ENCODE measurements around the gene SLC2A13. TPM values are rescaled to one million over a fixed set of nuclear protein-coding genes. Genes with fewer than 3 reads are reported as not detected.

Gene SLC2A13
- total and polyA plus RNA-seq, 10 of the 15 experiments (the other 5 are each of a cell fraction or from before 2014, with no cell fraction given): 0.05 to 3.7 (median 0.25) TPM

DNA sequence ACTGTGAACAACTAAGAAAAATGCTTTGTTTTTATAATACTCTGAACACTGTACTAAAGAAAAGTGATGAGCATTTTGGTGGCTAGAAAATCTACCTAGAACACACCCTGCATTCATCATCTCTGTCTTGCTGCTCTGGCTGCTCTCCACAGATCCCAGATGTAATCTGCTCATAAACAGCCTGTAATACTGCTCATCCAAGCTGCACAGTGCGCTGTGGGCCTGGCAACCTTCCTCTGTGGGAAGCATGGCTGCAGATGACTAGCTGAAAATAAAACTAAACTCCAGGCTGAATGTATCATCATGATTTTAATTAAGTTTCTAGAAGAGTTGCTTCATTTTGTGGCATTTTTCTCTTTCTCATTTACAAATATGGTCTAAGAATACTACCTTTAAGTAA lies 200.7 kb downstream of the SLC2A13 start:
- FAIRE-seq: no peak
- intact Hi-C loops (cut with micrococcal nuclease; ENCODE audit: unreplicated experiment): no loop called here
- no TSS peak for BruUV-seq (replicated peaks)
- Histone ChIP-seq H3K27me3 (replicated peaks in 1 of 2; ENCODE audit: control insufficient read depth in 2 of 2, insufficient read depth in 2 of 2, low read length in 1 of 2) (no peaks in the 10 kb centered on the region), H3K4me3 (no peak overlapping the region), H3K9ac (ENCODE audit: control insufficient read depth, insufficient read depth, low read length) (no peak overlapping the region), H3K79me2 (ENCODE audit: control insufficient read depth, insufficient read depth, low read length) (no peaks in the 10 kb centered on the region), H3K4me1 (ENCODE audit: control insufficient read depth, insufficient read depth, low read length) (no peaks in the 10 kb centered on the region), H3K27ac (ENCODE audit: control insufficient read depth, insufficient read depth) (no peak overlapping the region), H2AFZ (ENCODE audit: control insufficient read depth, low read depth, low read length) (no peak overlapping the region), H3K9me3 (replicated peaks; ENCODE audit: control insufficient read depth, insufficient read depth, low read length) (no peaks in the 10 kb centered on the region), H3K36me3 (ENCODE audit: control insufficient read depth in 2 of 2, insufficient read depth in 2 of 2, low read length in 1 of 2) (no peaks in the 10 kb centered on the region), H4K20me1 (ENCODE audit: control insufficient read depth, insufficient read depth) (no peaks in the 10 kb centered on the region), H3K4me2 (ENCODE audit: control insufficient read depth, insufficient read depth) (no peak overlapping the region)
- no peak for ATAC-seq
- DNase-seq (ENCODE audit: low read depth, low spot score): no peak
- 88% methylated on average over 1 of the region's 1 CpG for WGBS (ENCODE audit: insufficient coverage, insufficient replicate concordance, low lambda C conversion rate, missing lambda C conversion rate)
- in situ Hi-C loops (cut with MboI): no loop called here
- ChIA-PET SMC1A (ENCODE audit: uncharacterized antibody, unreplicated experiment) (interaction anchor here (0.6 to 1.2 kb wide), 2 partner anchors 80 to 153 kb away, joined by 3 to 4 read pairs; no protein-coding TSS in a partner anchor), CTCF (interaction anchor here (0.6 kb wide), 1 partner anchor 41 kb away, joined by 3 read pairs; no protein-coding TSS in a partner anchor), RAD21 (ENCODE audit: unreplicated experiment) (no interaction called here), POLR2A (no interaction called here)
- no peak for TF ChIP-seq ZNF217 (IDR thresholded peaks at IDR 0.05)
- TF ChIP-seq, protein P1, sequence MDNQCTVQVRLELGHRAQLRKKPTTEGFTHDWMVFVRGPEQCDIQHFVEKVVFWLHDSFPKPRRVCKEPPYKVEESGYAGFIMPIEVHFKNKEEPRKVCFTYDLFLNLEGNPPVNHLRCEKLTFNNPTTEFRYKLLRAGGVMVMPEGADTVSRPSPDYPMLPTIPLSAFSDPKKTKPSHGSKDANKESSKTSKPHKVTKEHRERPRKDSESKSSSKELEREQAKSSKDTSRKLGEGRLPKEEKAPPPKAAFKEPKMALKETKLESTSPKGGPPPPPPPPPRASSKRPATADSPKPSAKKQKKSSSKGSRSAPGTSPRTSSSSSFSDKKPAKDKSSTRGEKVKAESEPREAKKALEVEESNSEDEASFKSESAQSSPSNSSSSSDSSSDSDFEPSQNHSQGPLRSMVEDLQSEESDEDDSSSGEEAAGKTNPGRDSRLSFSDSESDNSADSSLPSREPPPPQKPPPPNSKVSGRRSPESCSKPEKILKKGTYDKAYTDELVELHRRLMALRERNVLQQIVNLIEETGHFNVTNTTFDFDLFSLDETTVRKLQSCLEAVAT (IDR thresholded peaks at IDR 0.05): no peak
- TF ChIP-seq, protein P2, sequence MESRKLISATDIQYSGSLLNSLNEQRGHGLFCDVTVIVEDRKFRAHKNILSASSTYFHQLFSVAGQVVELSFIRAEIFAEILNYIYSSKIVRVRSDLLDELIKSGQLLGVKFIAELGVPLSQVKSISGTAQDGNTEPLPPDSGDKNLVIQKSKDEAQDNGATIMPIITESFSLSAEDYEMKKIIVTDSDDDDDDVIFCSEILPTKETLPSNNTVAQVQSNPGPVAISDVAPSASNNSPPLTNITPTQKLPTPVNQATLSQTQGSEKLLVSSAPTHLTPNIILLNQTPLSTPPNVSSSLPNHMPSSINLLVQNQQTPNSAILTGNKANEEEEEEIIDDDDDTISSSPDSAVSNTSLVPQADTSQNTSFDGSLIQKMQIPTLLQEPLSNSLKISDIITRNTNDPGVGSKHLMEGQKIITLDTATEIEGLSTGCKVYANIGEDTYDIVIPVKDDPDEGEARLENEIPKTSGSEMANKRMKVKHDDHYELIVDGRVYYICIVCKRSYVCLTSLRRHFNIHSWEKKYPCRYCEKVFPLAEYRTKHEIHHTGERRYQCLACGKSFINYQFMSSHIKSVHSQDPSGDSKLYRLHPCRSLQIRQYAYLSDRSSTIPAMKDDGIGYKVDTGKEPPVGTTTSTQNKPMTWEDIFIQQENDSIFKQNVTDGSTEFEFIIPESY (IDR thresholded peaks at IDR 0.05): no peak
- TF ChIP-seq, protein P3, sequence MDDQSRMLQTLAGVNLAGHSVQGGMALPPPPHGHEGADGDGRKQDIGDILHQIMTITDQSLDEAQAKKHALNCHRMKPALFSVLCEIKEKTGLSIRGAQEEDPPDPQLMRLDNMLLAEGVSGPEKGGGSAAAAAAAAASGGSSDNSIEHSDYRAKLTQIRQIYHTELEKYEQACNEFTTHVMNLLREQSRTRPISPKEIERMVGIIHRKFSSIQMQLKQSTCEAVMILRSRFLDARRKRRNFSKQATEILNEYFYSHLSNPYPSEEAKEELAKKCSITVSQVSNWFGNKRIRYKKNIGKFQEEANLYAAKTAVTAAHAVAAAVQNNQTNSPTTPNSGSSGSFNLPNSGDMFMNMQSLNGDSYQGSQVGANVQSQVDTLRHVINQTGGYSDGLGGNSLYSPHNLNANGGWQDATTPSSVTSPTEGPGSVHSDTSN (IDR thresholded peaks at IDR 0.05; ENCODE audit: insufficient replicate concordance, low read depth, low read length): no peak
- TF ChIP-seq CHD2 (IDR thresholded peaks at IDR 0.05; ENCODE audit: borderline replicate concordance, low read depth, low read length): no peak
- TF ChIP-seq, protein P4, sequence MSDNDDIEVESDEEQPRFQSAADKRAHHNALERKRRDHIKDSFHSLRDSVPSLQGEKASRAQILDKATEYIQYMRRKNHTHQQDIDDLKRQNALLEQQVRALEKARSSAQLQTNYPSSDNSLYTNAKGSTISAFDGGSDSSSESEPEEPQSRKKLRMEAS (IDR thresholded peaks at IDR 0.05; ENCODE audit: low read depth, low read length): no peak
- TF ChIP-seq HCFC1 (IDR thresholded peaks at IDR 0.05; ENCODE audit: low read length): no peak
- TF ChIP-seq EED (IDR thresholded peaks at IDR 0.05; ENCODE audit: low read depth): no peak
- TF ChIP-seq, protein P5, sequence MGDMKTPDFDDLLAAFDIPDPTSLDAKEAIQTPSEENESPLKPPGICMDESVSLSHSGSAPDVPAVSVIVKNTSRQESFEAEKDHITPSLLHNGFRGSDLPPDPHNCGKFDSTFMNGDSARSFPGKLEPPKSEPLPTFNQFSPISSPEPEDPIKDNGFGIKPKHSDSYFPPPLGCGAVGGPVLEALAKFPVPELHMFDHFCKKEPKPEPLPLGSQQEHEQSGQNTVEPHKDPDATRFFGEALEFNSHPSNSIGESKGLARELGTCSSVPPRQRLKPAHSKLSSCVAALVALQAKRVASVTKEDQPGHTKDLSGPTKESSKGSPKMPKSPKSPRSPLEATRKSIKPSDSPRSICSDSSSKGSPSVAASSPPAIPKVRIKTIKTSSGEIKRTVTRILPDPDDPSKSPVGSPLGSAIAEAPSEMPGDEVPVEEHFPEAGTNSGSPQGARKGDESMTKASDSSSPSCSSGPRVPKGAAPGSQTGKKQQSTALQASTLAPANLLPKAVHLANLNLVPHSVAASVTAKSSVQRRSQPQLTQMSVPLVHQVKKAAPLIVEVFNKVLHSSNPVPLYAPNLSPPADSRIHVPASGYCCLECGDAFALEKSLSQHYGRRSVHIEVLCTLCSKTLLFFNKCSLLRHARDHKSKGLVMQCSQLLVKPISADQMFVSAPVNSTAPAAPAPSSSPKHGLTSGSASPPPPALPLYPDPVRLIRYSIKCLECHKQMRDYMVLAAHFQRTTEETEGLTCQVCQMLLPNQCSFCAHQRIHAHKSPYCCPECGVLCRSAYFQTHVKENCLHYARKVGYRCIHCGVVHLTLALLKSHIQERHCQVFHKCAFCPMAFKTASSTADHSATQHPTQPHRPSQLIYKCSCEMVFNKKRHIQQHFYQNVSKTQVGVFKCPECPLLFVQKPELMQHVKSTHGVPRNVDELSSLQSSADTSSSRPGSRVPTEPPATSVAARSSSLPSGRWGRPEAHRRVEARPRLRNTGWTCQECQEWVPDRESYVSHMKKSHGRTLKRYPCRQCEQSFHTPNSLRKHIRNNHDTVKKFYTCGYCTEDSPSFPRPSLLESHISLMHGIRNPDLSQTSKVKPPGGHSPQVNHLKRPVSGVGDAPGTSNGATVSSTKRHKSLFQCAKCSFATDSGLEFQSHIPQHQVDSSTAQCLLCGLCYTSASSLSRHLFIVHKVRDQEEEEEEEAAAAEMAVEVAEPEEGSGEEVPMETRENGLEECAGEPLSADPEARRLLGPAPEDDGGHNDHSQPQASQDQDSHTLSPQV (IDR thresholded peaks at IDR 0.05): no peak
- no peak for TF ChIP-seq TCF7 (IDR thresholded peaks at IDR 0.05; ENCODE audit: borderline replicate concordance)
- no peak for TF ChIP-seq FOXK2 (IDR thresholded peaks at IDR 0.05)
- TF ChIP-seq, protein P6, sequence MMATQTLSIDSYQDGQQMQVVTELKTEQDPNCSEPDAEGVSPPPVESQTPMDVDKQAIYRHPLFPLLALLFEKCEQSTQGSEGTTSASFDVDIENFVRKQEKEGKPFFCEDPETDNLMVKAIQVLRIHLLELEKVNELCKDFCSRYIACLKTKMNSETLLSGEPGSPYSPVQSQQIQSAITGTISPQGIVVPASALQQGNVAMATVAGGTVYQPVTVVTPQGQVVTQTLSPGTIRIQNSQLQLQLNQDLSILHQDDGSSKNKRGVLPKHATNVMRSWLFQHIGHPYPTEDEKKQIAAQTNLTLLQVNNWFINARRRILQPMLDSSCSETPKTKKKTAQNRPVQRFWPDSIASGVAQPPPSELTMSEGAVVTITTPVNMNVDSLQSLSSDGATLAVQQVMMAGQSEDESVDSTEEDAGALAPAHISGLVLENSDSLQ (IDR thresholded peaks at IDR 0.05): no peak
- no peak for TF ChIP-seq ATF7 (IDR thresholded peaks at IDR 0.05; ENCODE audit: low read depth)
- TF ChIP-seq CREM (IDR thresholded peaks at IDR 0.05; ENCODE audit: low read depth): no peak

Data from GM12878 (cell line).